Choroid plexus epithelial cell (primary cell): ENCODE measurements around the gene YPEL2.

Experiments used
- DNase-seq: peaks from one replicate; pipeline ENCODE4 v3.0.0-alpha.2; 2010; ENCODE audit warnings: low read depth
- H3K4me3 ChIP-seq: 2 replicates; pipeline ENCODE4 v1.5.1; 2011; ENCODE audit warnings: low read depth, mild to moderate bottlenecking, control low read depth, low read length, moderate library complexity
- CTCF ChIP-seq: conservative IDR thresholded peaks from 2 replicates; pipeline ENCODE4 v1.5.1; 2011; ENCODE audit warnings: low read depth, mild to moderate bottlenecking, control low read depth, inconsistent platforms, low read length, moderate library complexity

Gene YPEL2

GRCh38 chr17:59353106-59353854, 21.8 kb downstream of the YPEL2 start:
- no peak for TF ChIP-seq CTCF
- no peak for DNase-seq
- no peak overlapping the region for H3K4me3 ChIP-seq

DNA sequence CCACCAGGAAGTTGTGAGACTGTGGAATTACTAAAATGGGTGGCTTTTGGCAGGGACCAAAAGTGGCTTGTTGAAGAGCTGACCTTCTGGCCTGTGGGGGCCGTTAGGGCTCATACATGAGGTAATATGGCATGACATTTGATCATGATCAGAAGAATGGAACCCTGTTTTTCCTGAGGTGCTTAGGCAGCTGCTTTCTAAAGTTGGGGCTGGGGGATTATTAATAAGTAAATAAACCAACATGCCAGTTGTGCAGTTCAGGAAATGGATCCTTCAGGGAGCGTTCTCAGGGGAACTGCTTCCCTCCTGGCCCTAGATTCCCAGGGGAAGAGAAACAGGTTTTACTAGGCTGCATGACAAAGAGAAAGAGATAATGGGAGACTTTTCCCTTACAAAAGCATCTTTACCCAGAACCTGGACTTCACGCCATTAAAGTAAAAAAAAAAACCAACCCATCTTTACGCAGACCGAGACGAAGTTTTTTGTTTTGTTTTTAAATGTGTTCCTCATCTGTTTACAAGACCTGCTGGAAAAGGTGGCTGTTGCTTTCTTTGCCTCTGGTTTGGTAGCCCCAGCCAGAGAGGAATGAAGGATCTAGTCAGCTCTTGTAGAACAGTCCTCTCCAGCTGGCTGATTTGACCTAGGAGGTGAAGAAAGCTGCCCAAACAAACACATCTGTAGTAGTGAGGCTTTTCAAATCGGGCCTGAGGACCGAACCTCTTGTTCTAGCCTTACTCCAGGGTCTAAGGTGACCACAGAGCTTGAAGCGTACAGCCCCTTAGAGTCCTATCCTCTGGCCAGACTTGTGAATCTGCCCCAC, 22.7 kb downstream of the YPEL2 start:
- no peak overlapping the region for H3K4me3 ChIP-seq
- no peak for DNase-seq
- TF ChIP-seq CTCF: no peak

- TF ChIP-seq CTCF: no peak
- no peak overlapping the region for H3K4me3 ChIP-seq
Measured at GRCh38 chr17:59355030-59355701, 23.7 kb downstream of the YPEL2 start.

GRCh38 chr17:59355702-59356325, 24.4 kb downstream of the YPEL2 start:
- DNase-seq: no peak
- H3K4me3 ChIP-seq: no peak overlapping the region
- TF ChIP-seq CTCF: no peak

More at GRCh38 chr17:59355030-59355701, 23.7 kb downstream of the YPEL2 start:
- no peak for DNase-seq

- H3K4me3 ChIP-seq: no peak overlapping the region
- TF ChIP-seq CTCF: no peak
- no peak for DNase-seq
Measured at GRCh38 chr17:59356543-59357218, 25.2 kb downstream of the YPEL2 start.

DNA sequence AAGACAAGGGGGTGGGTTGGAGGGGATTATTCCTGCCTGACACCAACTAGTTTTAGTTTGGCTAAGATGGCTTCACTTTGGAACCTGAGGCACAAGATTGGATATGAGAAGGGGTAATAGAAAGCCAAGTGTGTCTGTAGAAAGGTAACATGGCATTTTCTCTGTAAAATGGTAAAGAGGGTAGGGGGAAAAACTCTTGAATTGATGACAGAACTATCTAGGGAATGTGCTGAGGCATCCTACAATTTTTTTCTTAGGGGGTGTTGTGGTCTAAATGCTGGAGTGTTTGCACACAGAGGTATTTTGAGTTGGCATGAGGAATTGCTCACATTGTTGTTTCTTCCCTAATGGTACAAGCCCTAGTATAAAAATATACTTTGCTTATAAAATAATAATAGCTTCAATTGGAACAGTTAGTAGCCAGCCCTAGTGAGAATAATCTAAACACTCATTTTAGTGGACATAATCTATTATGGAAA, 25.8 kb downstream of the YPEL2 start:
- TF ChIP-seq CTCF: no peak
- peak; percentile 61 for DNase-seq
- H3K4me3 ChIP-seq: no peak overlapping the region
